IMR-90 (cell line): ENCODE results near the gene TUBA3D. TPM values are rescaled to one million over a fixed set of nuclear protein-coding genes. Genes with fewer than 3 reads are reported as not detected.
"Not testable (repeated sequence)": the region's sequence is repeated elsewhere in the genome, so short reads cannot be mapped to it uniquely, and the experiment has no call there.

ENCODE experiments used
- ATAC-seq: fragments of 200-7000 bp; cut with Tn5 transposase; 2 replicates; pipeline ENCODE4 v1.9.1; 2020; ENCODE audit warnings: low read depth, mild to moderate bottlenecking, moderate library complexity
- BruUV-seq: library from RNA; stranded (reverse); fragments of 400-500 nt; replicated peaks from 2 replicates; lab custom pipeline; 2021; lab: Mats Ljungman, UMichigan
- CTCF ChIA-PET: fragments of 300-600 bp; formaldehyde crosslinking; extraction: SDS; loops from one replicate; lab custom pipeline; 2021; ENCODE audit warnings: antibody characterized with exemption; lab: Yijun Ruan, JAX
- POLR2A ChIA-PET: fragments of 300-600 bp; sonication (Branson Sonifier 250); formaldehyde crosslinking; loops from one replicate; lab custom pipeline; 2022; ENCODE audit warnings: antibody characterized with exemption; ENCODE audit not compliant: unreplicated experiment; lab: Charles Lee
- DNase-seq: peaks from one replicate; pipeline ENCODE4 v3.0.0; 2013
- H2AFZ ChIP-seq: replicated peaks from 2 replicates; pipeline ENCODE3; 2013; ENCODE audit warnings: low read length, mild to moderate bottlenecking; ENCODE audit not compliant: poor library complexity
- H2AK5ac ChIP-seq: 2 replicates; pipeline ENCODE4 v1.6.1; 2013; ENCODE audit warnings: low read depth, low read length, inconsistent platforms
- H2AK9ac ChIP-seq: replicated peaks from 2 replicates; pipeline ENCODE3; 2013; ENCODE audit warnings: mild to moderate bottlenecking, low read depth, low read length, moderate library complexity; ENCODE audit not compliant: poor library complexity
- H2BK120ac ChIP-seq: 2 replicates; pipeline ENCODE4 v1.6.1; 2013; ENCODE audit warnings: low read depth, low read length, inconsistent platforms
- H2BK15ac ChIP-seq: 3 replicates; pipeline ENCODE4 v1.6.1; 2013; ENCODE audit warnings: low read depth, low read length, inconsistent platforms
- H2BK20ac ChIP-seq: 2 replicates; pipeline ENCODE4 v1.6.1; 2013; ENCODE audit warnings: low read depth, mild to moderate bottlenecking, inconsistent platforms, low read length, moderate library complexity
- H2BK5ac ChIP-seq: 2 replicates; pipeline ENCODE4 v1.6.1; 2013; ENCODE audit warnings: mild to moderate bottlenecking, low read depth, low read length, inconsistent platforms; ENCODE audit not compliant: poor library complexity, severe bottlenecking
- H3K14ac ChIP-seq: replicated peaks from 2 replicates; pipeline ENCODE4 v1.6.1; 2013; ENCODE audit warnings: low read depth, low read length, inconsistent platforms
- H3K18ac ChIP-seq: 2 replicates; pipeline ENCODE4 v1.6.1; 2013; ENCODE audit warnings: low read depth, low read length, control low read depth
- H3K23ac ChIP-seq: 2 replicates; pipeline ENCODE4 v1.6.1; 2013; ENCODE audit warnings: low read depth, low read length, inconsistent platforms
- H3K27ac ChIP-seq: 2 replicates; pipeline ENCODE4 v1.5.1; 2013; ENCODE audit warnings: mild to moderate bottlenecking, control low read depth, low read length; ENCODE audit not compliant: insufficient read depth
- H3K27me3 ChIP-seq: 2 replicates; pipeline ENCODE4 v1.6.1; 2013; ENCODE audit warnings: low read length; ENCODE audit not compliant: control insufficient read depth, insufficient read depth
- H3K36me3 ChIP-seq: 2 replicates; pipeline ENCODE4 v1.6.1; 2013; ENCODE audit warnings: low read length, mixed read lengths; ENCODE audit not compliant: control insufficient read depth, insufficient read depth
- H3K4ac ChIP-seq: 2 replicates; pipeline ENCODE4 v1.6.1; 2013; ENCODE audit warnings: low read depth, low read length, inconsistent platforms
- H3K4me1 ChIP-seq: 2 replicates; pipeline ENCODE4 v1.6.1; 2013; ENCODE audit warnings: low read length, mixed read lengths; ENCODE audit not compliant: control insufficient read depth, insufficient read depth
- H3K4me2 ChIP-seq: 2 replicates; pipeline ENCODE4 v1.6.1; 2013; ENCODE audit warnings: low read depth, mild to moderate bottlenecking, control low read depth, low read length, moderate library complexity
- H3K4me3 ChIP-seq: 2 replicates; pipeline ENCODE4 v1.5.1; 2013; ENCODE audit warnings: low read depth, mild to moderate bottlenecking, control low read depth, low read length, moderate library complexity; ENCODE audit not compliant: insufficient read depth
- H3K56ac ChIP-seq: 2 replicates; pipeline ENCODE4 v1.6.1; 2013; ENCODE audit warnings: low read length, inconsistent platforms; ENCODE audit not compliant: insufficient read depth; ENCODE audit errors: extremely low read depth
- H3K79me1 ChIP-seq, 2 experiments: 2 replicates each; pipeline ENCODE4 v1.6.1; 2013; ENCODE audit warnings: low read length in 2 of 2, inconsistent platforms in 1 of 2, low read depth in 1 of 2
- H3K9ac ChIP-seq: 2 replicates; pipeline ENCODE4 v1.6.1; 2013; ENCODE audit warnings: low read depth, low read length, control low read depth
- H3K9me1 ChIP-seq: 2 replicates; pipeline ENCODE4 v1.6.1; 2013; ENCODE audit warnings: low read length, inconsistent platforms; ENCODE audit not compliant: insufficient read depth
- H3K9me3 ChIP-seq: 2 replicates; pipeline ENCODE4 v1.6.1; 2013; ENCODE audit warnings: low read length; ENCODE audit not compliant: control insufficient read depth, insufficient read depth
- H4K20me1 ChIP-seq: 2 replicates; pipeline ENCODE4 v1.6.1; 2013; ENCODE audit warnings: low read length, inconsistent platforms; ENCODE audit not compliant: insufficient read depth
- H4K5ac ChIP-seq: 2 replicates; pipeline ENCODE4 v1.6.1; 2013; ENCODE audit warnings: mild to moderate bottlenecking, low read depth, low read length, control low read depth
- H4K8ac ChIP-seq, 2 experiments: 2 replicates each; pipeline ENCODE4 v1.6.1; 2013; ENCODE audit warnings: low read depth in 2 of 2, low read length in 2 of 2, control low read depth in 1 of 2, inconsistent platforms in 1 of 2
- H4K91ac ChIP-seq: 2 replicates; pipeline ENCODE4 v1.6.1; 2013; ENCODE audit warnings: low read depth, low read length, inconsistent platforms; ENCODE audit not compliant: insufficient read depth
- WGBS, 2 experiments: methylation state at CpG; one replicate each; pipeline versions ENCODE4 v1.1.5 to v1.1.7; 2013; ENCODE audit warnings: missing lambda C conversion rate in 2 of 2; ENCODE audit not compliant: insufficient read length in 1 of 2; ENCODE audit errors: extremely low coverage in 2 of 2; 5-methylcytosine and 5-hydroxymethylcytosine counted together
- dilution Hi-C: fragments of 300-500 bp; cut with HindIII; formaldehyde crosslinking; loops from one replicate; pipeline ENCODE4 v1.14.3; 2018; ENCODE audit warnings: low sequenced_read_pairs; ENCODE audit not compliant: unreplicated experiment
- in situ Hi-C: fragments of 300-500 bp; cut with MboI; formaldehyde crosslinking; loops from 3 replicates; pipeline ENCODE4 v1.14.3; 2019; ENCODE audit warnings: low sequenced_read_pairs, inconsistent platforms, mixed read lengths
- intact Hi-C: fragments of 100-400 bp; cut with micrococcal nuclease; formaldehyde crosslinking; loops from 2 replicates; pipeline ENCODE4 v1.10.0; 2022
- polyA plus RNA-seq, 3 experiments: library from polyadenylated mRNA; depleted of rRNA; stranded (reverse); fragments of >200 nt; gene quantifications; 2 replicates each; pipeline ENCODE4 v1.2.3, GENCODE V29; 2012; ENCODE audit warnings: low replicate concordance in 1 of 3
- total RNA-seq: library from RNA; depleted of rRNA; stranded (reverse); fragments of >200 nt; gene quantifications from 2 replicates; pipeline ENCODE4 v1.2.3, GENCODE V29; 2012

TUBA3D gene
- total and polyA plus RNA-seq, 2 of the 4 experiments (the other 2 are of a cell fraction) = not detected

- POLR2A ChIA-PET = not testable (repeated sequence)
Measured at GRCh38 chr2:131477227-131477626, 1.3 kb downstream of the TUBA3D start.

GRCh38 chr2:131478074-131478849, 2.3 kb downstream of the TUBA3D start:
- in situ Hi-C loops, CTCF ChIA-PET, H3K9ac ChIP-seq: not testable (repeated sequence)

More at GRCh38 chr2:131477227-131477626, 1.3 kb downstream of the TUBA3D start:
- WGBS, 2 experiments = no CpG with 5 or more reads among the region's 1 CpG
- H2AK5ac ChIP-seq, H4K8ac ChIP-seq, in situ Hi-C loops, H4K20me1 ChIP-seq, H3K27me3 ChIP-seq, H4K5ac ChIP-seq, H2BK5ac ChIP-seq, H3K79me1 ChIP-seq, H2BK20ac ChIP-seq, DNase-seq, H3K36me3 ChIP-seq, dilution Hi-C loops, H2AK9ac ChIP-seq, H3K4me1 ChIP-seq, H3K9me3 ChIP-seq, H3K9ac ChIP-seq, H2AFZ ChIP-seq, H3K4me2 ChIP-seq, H3K56ac ChIP-seq, H2BK120ac ChIP-seq, H2BK15ac ChIP-seq, H4K91ac ChIP-seq, H3K23ac ChIP-seq, BruUV-seq, H3K18ac ChIP-seq, H3K14ac ChIP-seq, ATAC-seq, CTCF ChIA-PET, H3K27ac ChIP-seq, H3K9me1 ChIP-seq, H3K4ac ChIP-seq, H3K4me3 ChIP-seq, intact Hi-C loops: not testable (repeated sequence)

More at GRCh38 chr2:131478074-131478849, 2.3 kb downstream of the TUBA3D start:
- WGBS, 2 experiments = 96% methylated on average over 4 of the region's 18 CpGs; no CpG with 5 or more reads in 1 of the 2 experiments
- H3K27ac ChIP-seq, H4K5ac ChIP-seq, H2AFZ ChIP-seq, H3K23ac ChIP-seq, H3K18ac ChIP-seq, H4K91ac ChIP-seq, H3K9me3 ChIP-seq, H2BK20ac ChIP-seq, POLR2A ChIA-PET, H4K8ac ChIP-seq, H3K4me2 ChIP-seq, H4K20me1 ChIP-seq, H3K27me3 ChIP-seq, H3K4ac ChIP-seq, H2AK5ac ChIP-seq, H3K36me3 ChIP-seq, H3K14ac ChIP-seq, H2BK5ac ChIP-seq, DNase-seq, H3K4me3 ChIP-seq, H2BK120ac ChIP-seq, dilution Hi-C loops, ATAC-seq, H3K9me1 ChIP-seq, H2BK15ac ChIP-seq, BruUV-seq, H2AK9ac ChIP-seq, intact Hi-C loops, H3K79me1 ChIP-seq, H3K56ac ChIP-seq, H3K4me1 ChIP-seq: not testable (repeated sequence)
